CD14-positive monocyte (primary cell): Measurements from ENCODE around the gene FBXO36. TPM values are rescaled to one million over a fixed set of nuclear protein-coding genes. Genes with fewer than 3 reads are reported as not detected.

ENCODE experiments used
- DNase-seq, 3 donors: peaks; one replicate each; pipeline ENCODE4 v3.0.0-alpha.2; 2011 to 2022
- H2AFZ ChIP-seq: 2 replicates; pipeline ENCODE4 v1.6.0; 2012; ENCODE audit warnings: mild to moderate bottlenecking, low read depth, low read length, inconsistent platforms; ENCODE audit not compliant: insufficient read depth, poor library complexity, severe bottlenecking
- H3K27ac ChIP-seq, 2 donors: 1 replicate in 1 of 2; 2 replicates in 1 of 2; pipeline ENCODE4 v1.5.1; 2012 to 2013; ENCODE audit warnings: low read length in 2 of 2, control low read depth in 1 of 2, inconsistent platforms in 1 of 2, low read depth in 1 of 2, mild to moderate bottlenecking in 1 of 2
- H3K27me3 ChIP-seq, 2 donors: one replicate each; pipeline versions ENCODE4 v1.6.0 to v1.6.1; 2011 to 2013; ENCODE audit warnings: low read length in 2 of 2; ENCODE audit not compliant: control insufficient read depth in 2 of 2, insufficient read depth in 2 of 2
- H3K36me3 ChIP-seq, 2 donors: replicated peaks in 1 of 2; 1 replicate in 1 of 2; 2 replicates in 1 of 2; pipeline versions ENCODE4 v1.5.1 to v1.6.1; 2012 to 2013; ENCODE audit warnings: low read length in 2 of 2, control low read depth in 1 of 2, inconsistent platforms in 1 of 2, mild to moderate bottlenecking in 1 of 2; ENCODE audit not compliant: insufficient read depth in 2 of 2, control insufficient read depth in 1 of 2
- H3K4me1 ChIP-seq, 2 donors: 1 replicate in 1 of 2; 2 replicates in 1 of 2; pipeline versions ENCODE4 v1.5.1 to v1.6.1; 2012 to 2013; ENCODE audit warnings: low read length in 2 of 2, control low read depth in 1 of 2, inconsistent platforms in 1 of 2, mild to moderate bottlenecking in 1 of 2, moderate library complexity in 1 of 2; ENCODE audit not compliant: insufficient read depth in 2 of 2, control insufficient read depth in 1 of 2
- H3K4me2 ChIP-seq: replicated peaks from 2 replicates; pipeline ENCODE3; 2012; ENCODE audit warnings: low read length, moderate library complexity, mild to moderate bottlenecking; ENCODE audit not compliant: poor library complexity, severe bottlenecking; ENCODE audit errors: extremely low read depth
- H3K4me3 ChIP-seq, 3 experiments: fragments of 200-600 bp in 1 of 3; sonication (generic) in 1 of 3; replicated peaks in 1 of 3; 1 replicate in 2 of 3; 2 replicates in 1 of 3; pipeline ENCODE4 v1.5.1; 2011 to 2013; ENCODE audit warnings: low read length in 3 of 3, mild to moderate bottlenecking in 3 of 3, control low read depth in 2 of 3, low read depth in 2 of 3, inconsistent platforms in 1 of 3, moderate library complexity in 1 of 3
- H3K79me2 ChIP-seq: 2 replicates; pipeline ENCODE4 v1.6.0; 2012; ENCODE audit warnings: mild to moderate bottlenecking, control low read depth, inconsistent platforms, low read length, moderate library complexity; ENCODE audit not compliant: insufficient read depth
- H3K9ac ChIP-seq: 2 replicates; pipeline ENCODE4 v1.6.0; 2017; ENCODE audit warnings: low read length, mild to moderate bottlenecking; ENCODE audit not compliant: insufficient read depth, poor library complexity, severe bottlenecking
- H3K9me3 ChIP-seq, 2 donors: replicated peaks in 1 of 2; 1 replicate in 1 of 2; 2 replicates in 1 of 2; pipeline versions ENCODE4 v1.5.1 to v1.6.1; 2012 to 2013; ENCODE audit warnings: low read length in 2 of 2, control low read depth in 1 of 2; ENCODE audit not compliant: control insufficient read depth in 1 of 2, insufficient read depth in 1 of 2
- H4K20me1 ChIP-seq: 2 replicates; pipeline ENCODE4 v1.6.0; 2012; ENCODE audit warnings: mild to moderate bottlenecking, low read length, control low read depth, moderate library complexity; ENCODE audit not compliant: insufficient read depth
- H3K27ac Mint-ChIP-seq, 7 donors: one replicate each; pipeline ENCODE4 v1.8.0; 2020; ENCODE audit warnings: mild to moderate bottlenecking in 7 of 7, mixed read lengths in 7 of 7, moderate library complexity in 6 of 7, inconsistent platforms in 2 of 7
- H3K27me3 Mint-ChIP-seq, 3 donors: one replicate each; pipeline ENCODE4 v1.8.0; 2021 to 2022; ENCODE audit warnings: low read depth in 3 of 3, mild to moderate bottlenecking in 3 of 3, mixed read lengths in 3 of 3, moderate library complexity in 3 of 3, inconsistent platforms in 1 of 3
- H3K36me3 Mint-ChIP-seq, 2 donors: one replicate each; pipeline ENCODE4 v1.8.0; 2020; ENCODE audit warnings: mixed read lengths in 2 of 2, inconsistent platforms in 1 of 2, mild to moderate bottlenecking in 1 of 2
- H3K4me1 Mint-ChIP-seq: one replicate; pipeline ENCODE4 v1.8.0; 2020; ENCODE audit warnings: mild to moderate bottlenecking, mixed read lengths
- H3K4me3 Mint-ChIP-seq, 2 donors: one replicate each; pipeline ENCODE4 v1.8.0; 2020; ENCODE audit warnings: mild to moderate bottlenecking in 2 of 2, mixed read lengths in 2 of 2, moderate library complexity in 1 of 2
- H3K9me3 Mint-ChIP-seq, 7 donors: one replicate each; pipeline ENCODE4 v1.8.0; 2020 to 2022; ENCODE audit warnings: mixed read lengths in 7 of 7, mild to moderate bottlenecking in 6 of 7, moderate library complexity in 6 of 7, inconsistent platforms in 2 of 7
- CTCF ChIP-seq: fragments of 200-600 bp; IDR thresholded peaks from one replicate; pipeline ENCODE4 v1.8.0; 2022; ENCODE audit warnings: antibody characterized with exemption, mild to moderate bottlenecking
- WGBS: methylation state at CpG from one replicate; pipeline ENCODE4 v1.1.5; 2013; ENCODE audit warnings: missing lambda C conversion rate; ENCODE audit not compliant: insufficient coverage; 5-methylcytosine and 5-hydroxymethylcytosine counted together
- intact Hi-C, 2 donors: fragments of 100-400 bp; cut with micrococcal nuclease; formaldehyde crosslinking; loops; one replicate each; pipeline versions ENCODE4 v1.15.0 to v1.15.1; 2023
- polyA plus RNA-seq, 3 donors: library from polyadenylated mRNA; depleted of rRNA in 1 of 3; unstranded in 2 of 3; stranded (reverse) in 1 of 3; fragments of 300-500 nt in 2 of 3; fragments of >200 nt in 1 of 3; fragmentation: Illumina TruSeq in 2 of 3; gene quantifications; 1 replicate in 2 of 3; 2 replicates in 1 of 3; pipeline ENCODE4 v1.2.3, GENCODE V29; 2012 to 2021

The FBXO36 gene
- polyA plus RNA-seq, 3 donors = 0.52 to 0.90 (median 0.72) TPM

DNA sequence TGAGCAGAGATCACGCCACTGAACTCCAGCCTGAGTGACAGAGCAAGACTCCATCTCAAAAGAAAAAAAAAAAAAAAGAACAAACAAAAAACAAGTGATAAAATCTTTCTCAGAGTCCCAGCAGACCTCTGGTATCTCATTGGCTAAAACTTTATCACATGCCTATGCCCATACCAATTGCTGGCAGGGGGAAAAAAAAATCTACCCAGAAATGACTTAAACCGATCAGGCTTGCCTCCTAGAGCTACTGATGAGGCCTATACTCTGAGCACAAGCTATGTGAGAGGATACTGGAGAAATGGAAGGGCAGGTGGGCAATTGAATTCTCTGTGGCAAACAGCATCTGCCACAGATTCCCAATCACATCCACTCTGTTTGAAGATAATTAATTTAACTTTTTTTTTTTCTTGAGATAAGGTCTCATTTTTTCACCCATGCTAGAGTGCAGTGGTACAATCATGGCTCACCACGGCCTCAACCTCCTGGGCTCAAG lies 49.0 kb downstream of the FBXO36 start:
- Histone ChIP-seq H3K4me1 (no peaks in the 10 kb centered on the region), H3K4me3 (no peak overlapping the region), H3K4me2 (no peak overlapping the region), H3K27me3 (no peaks in the 10 kb centered on the region), H3K27ac (no peak overlapping the region), H3K79me2 (no peaks in the 10 kb centered on the region), H2AFZ (no peak overlapping the region), H3K9me3 (no peaks in the 10 kb centered on the region), H3K36me3 (no peaks in the 10 kb centered on the region), H4K20me1 (no peaks in the 10 kb centered on the region), H3K9ac (no peak overlapping the region)
- TF ChIP-seq CTCF = no peak
- intact Hi-C loops = no loop called here
- no peak overlapping the region for H3K4me3 Mint-ChIP-seq
- no CpG with 5 or more reads among the region's 3 CpGs for WGBS
- no peaks in the 10 kb centered on the region for H3K36me3 Mint-ChIP-seq
- peaks cover 0 to 2% (median 0%) of the 10 kb centered on the region in 7 donors for H3K9me3 Mint-ChIP-seq
- H3K4me1 Mint-ChIP-seq = no peaks in the 10 kb centered on the region
- no peak for DNase-seq
- no peak overlapping the region for H3K27ac Mint-ChIP-seq
- peaks cover 0 to 2% (median 0%) of the 10 kb centered on the region in 3 donors for H3K27me3 Mint-ChIP-seq

DNA sequence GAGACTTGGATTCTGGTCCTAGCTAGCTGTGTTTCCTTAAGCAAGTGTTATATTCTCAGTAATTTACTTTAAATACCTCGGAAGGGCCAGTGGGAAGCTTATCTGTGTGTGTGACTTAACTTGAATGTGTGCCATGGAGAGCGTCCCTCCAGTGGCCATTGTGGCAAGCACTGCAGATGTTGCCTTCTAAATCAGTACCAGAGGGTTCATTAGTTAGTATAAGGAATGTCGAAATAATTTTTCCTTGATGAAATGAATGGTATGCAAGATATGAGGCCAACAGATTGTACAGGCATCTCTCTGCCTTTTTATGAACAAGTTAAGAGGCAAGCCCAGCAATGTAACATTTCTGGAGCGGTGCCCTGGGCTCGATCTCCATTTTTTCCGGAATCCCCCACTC lies 52.0 kb downstream of the FBXO36 start:
- no peak overlapping the region for H2AFZ ChIP-seq
- no peak overlapping the region for H3K4me2 ChIP-seq

More for the DNA sequence above, 52.0 kb downstream of the FBXO36 start:
- no peak overlapping the region for H3K27ac Mint-ChIP-seq
- no peaks in the 10 kb centered on the region for H3K79me2 ChIP-seq
- H3K36me3 Mint-ChIP-seq = no peaks in the 10 kb centered on the region
- no peaks in the 10 kb centered on the region for H3K27me3 ChIP-seq
- H3K36me3 ChIP-seq = no peaks in the 10 kb centered on the region
- H3K4me3 Mint-ChIP-seq = no peak overlapping the region
- TF ChIP-seq CTCF = no peak
- H4K20me1 ChIP-seq = no peaks in the 10 kb centered on the region
- no peak overlapping the region for H3K27ac ChIP-seq
- no peak for DNase-seq
- no peak overlapping the region for H3K9ac ChIP-seq
- no peaks in the 10 kb centered on the region for H3K9me3 Mint-ChIP-seq
- no peak overlapping the region for H3K4me3 ChIP-seq
- no peaks in the 10 kb centered on the region for H3K4me1 ChIP-seq
- H3K27me3 Mint-ChIP-seq = peaks cover 0 to 2% (median 0%) of the 10 kb centered on the region in 3 donors
- no peaks in the 10 kb centered on the region for H3K9me3 ChIP-seq
- H3K4me1 Mint-ChIP-seq = no peaks in the 10 kb centered on the region
- WGBS = 100% methylated on average over 2 of the region's 6 CpGs
- intact Hi-C loops = no loop called here
